GM23338 (cell line): ENCODE measurements around the gene TSKS.

ENCODE experiments used
- CREB1 ChIP-seq: fragments of 250-450 bp; sonication (Bioruptor Pico); IDR thresholded peaks from 2 replicates; pipeline ENCODE4 v1.5.0; 2020; ENCODE audit warnings: low read depth, mild to moderate bottlenecking, moderate library complexity
- EZH2 ChIP-seq: fragments of 200-600 bp; sonication (generic); IDR thresholded peaks from one replicate; pipeline ENCODE4 v1.8.0; 2017; ENCODE audit warnings: antibody characterized with exemption, mild to moderate bottlenecking, low read depth; ENCODE audit not compliant: unreplicated experiment
- EZH2phosphoT487 ChIP-seq: fragments of 200-600 bp; sonication (generic); IDR thresholded peaks from one replicate; pipeline ENCODE4 v1.8.1; 2018; ENCODE audit warnings: antibody characterized with exemption; ENCODE audit not compliant: unreplicated experiment
- JUNB ChIP-seq: IDR thresholded peaks from one replicate; pipeline ENCODE4 v1.6.1; 2016; ENCODE audit warnings: antibody characterized with exemption; ENCODE audit not compliant: unreplicated experiment
- NANOG ChIP-seq: IDR thresholded peaks from 2 replicates; pipeline ENCODE4 v1.6.1; 2016; ENCODE audit warnings: antibody characterized with exemption, borderline replicate concordance
- POLR2AphosphoS5 ChIP-seq: IDR thresholded peaks from 2 replicates; pipeline ENCODE4 v1.6.1; 2016; ENCODE audit warnings: antibody characterized with exemption, low read depth
- STAT1 ChIP-seq: IDR thresholded peaks from one replicate; pipeline ENCODE4 v1.6.1; 2016; ENCODE audit warnings: antibody characterized with exemption; ENCODE audit not compliant: unreplicated experiment
- TF ChIP-seq, protein P1 (sequence below), 2 experiments: fragments of 200-600 bp in 1 of 2; sonication (generic) in 1 of 2; conservative IDR thresholded peaks; 2 replicates each; pipeline versions ENCODE4 v1.5.1 to v1.6.1; 2016 to 2017; ENCODE audit warnings: antibody characterized with exemption in 2 of 2, low read depth in 2 of 2, mild to moderate bottlenecking in 2 of 2, moderate library complexity in 1 of 2
- TF ChIP-seq, protein P2 (sequence below): IDR thresholded peaks from one replicate; pipeline ENCODE4 v1.6.1; 2018; ENCODE audit warnings: antibody characterized with exemption; ENCODE audit not compliant: unreplicated experiment

DNA sequence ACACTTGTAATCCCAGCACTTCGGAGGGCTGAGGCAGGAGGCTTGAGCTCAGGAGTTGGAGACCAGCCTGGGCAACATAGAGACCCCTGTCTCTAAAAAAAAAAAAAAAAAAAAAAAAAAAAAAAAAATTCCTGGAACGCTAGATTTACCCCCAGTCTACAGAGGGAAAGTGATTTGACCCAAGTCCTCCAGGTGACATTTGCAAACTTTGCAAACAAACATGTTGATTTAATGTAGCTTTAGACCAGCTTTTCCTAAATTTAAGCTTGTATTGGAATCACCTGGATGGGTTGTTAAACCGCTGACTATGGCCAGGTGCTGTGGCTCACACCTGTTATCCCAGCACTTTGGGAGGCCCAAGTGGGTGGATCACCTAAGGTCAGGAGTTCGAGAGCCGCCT, 63.7 kb downstream of the TSKS start:
- TF ChIP-seq, protein P1, sequence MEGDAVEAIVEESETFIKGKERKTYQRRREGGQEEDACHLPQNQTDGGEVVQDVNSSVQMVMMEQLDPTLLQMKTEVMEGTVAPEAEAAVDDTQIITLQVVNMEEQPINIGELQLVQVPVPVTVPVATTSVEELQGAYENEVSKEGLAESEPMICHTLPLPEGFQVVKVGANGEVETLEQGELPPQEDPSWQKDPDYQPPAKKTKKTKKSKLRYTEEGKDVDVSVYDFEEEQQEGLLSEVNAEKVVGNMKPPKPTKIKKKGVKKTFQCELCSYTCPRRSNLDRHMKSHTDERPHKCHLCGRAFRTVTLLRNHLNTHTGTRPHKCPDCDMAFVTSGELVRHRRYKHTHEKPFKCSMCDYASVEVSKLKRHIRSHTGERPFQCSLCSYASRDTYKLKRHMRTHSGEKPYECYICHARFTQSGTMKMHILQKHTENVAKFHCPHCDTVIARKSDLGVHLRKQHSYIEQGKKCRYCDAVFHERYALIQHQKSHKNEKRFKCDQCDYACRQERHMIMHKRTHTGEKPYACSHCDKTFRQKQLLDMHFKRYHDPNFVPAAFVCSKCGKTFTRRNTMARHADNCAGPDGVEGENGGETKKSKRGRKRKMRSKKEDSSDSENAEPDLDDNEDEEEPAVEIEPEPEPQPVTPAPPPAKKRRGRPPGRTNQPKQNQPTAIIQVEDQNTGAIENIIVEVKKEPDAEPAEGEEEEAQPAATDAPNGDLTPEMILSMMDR (conservative IDR thresholded peaks at IDR 0.05; ENCODE audit: low read depth in 2 of 2): no peak
- no peak for TF ChIP-seq POLR2AphosphoS5
- TF ChIP-seq EZH2: no peak
- TF ChIP-seq, protein P2, sequence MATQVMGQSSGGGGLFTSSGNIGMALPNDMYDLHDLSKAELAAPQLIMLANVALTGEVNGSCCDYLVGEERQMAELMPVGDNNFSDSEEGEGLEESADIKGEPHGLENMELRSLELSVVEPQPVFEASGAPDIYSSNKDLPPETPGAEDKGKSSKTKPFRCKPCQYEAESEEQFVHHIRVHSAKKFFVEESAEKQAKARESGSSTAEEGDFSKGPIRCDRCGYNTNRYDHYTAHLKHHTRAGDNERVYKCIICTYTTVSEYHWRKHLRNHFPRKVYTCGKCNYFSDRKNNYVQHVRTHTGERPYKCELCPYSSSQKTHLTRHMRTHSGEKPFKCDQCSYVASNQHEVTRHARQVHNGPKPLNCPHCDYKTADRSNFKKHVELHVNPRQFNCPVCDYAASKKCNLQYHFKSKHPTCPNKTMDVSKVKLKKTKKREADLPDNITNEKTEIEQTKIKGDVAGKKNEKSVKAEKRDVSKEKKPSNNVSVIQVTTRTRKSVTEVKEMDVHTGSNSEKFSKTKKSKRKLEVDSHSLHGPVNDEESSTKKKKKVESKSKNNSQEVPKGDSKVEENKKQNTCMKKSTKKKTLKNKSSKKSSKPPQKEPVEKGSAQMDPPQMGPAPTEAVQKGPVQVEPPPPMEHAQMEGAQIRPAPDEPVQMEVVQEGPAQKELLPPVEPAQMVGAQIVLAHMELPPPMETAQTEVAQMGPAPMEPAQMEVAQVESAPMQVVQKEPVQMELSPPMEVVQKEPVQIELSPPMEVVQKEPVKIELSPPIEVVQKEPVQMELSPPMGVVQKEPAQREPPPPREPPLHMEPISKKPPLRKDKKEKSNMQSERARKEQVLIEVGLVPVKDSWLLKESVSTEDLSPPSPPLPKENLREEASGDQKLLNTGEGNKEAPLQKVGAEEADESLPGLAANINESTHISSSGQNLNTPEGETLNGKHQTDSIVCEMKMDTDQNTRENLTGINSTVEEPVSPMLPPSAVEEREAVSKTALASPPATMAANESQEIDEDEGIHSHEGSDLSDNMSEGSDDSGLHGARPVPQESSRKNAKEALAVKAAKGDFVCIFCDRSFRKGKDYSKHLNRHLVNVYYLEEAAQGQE: no peak
- TF ChIP-seq CREB1: no peak
- TF ChIP-seq EZH2phosphoT487: no peak
- TF ChIP-seq STAT1: no peak
- no peak for TF ChIP-seq JUNB
- no peak for TF ChIP-seq NANOG
